ENCODE measurements around the gene DOCK10.
"Not testable (repeated sequence)": the region's sequence is repeated elsewhere in the genome, so short reads cannot be mapped to it uniquely, and the experiment has no call there.

Gene DOCK10

GRCh38 chr2:224925061-224925809 lies 117.0 kb downstream of the DOCK10 start:
- no peak overlapping the region for H3K4me3 ChIP-seq (ENCODE audit: low read depth, low read length)
- no peak for TF ChIP-seq CTCF (IDR thresholded peaks at IDR 0.05; ENCODE audit: low read depth, low read length, missing control alignments)
- no peak for DNase-seq (ENCODE audit: low read depth)

GRCh38 chr2:224924631-224925030 lies 117.6 kb downstream of the DOCK10 start:
- DNase-seq (ENCODE audit: low read depth), result no peak
- TF ChIP-seq CTCF (IDR thresholded peaks at IDR 0.05; ENCODE audit: low read depth, low read length, missing control alignments), result no peak

GRCh38 chr2:224922142-224922727 lies 120.0 kb downstream of the DOCK10 start:
- DNase-seq (ENCODE audit: low read depth), result no peak

More at GRCh38 chr2:224924631-224925030, 117.6 kb downstream of the DOCK10 start:
- no peak overlapping the region for H3K4me3 ChIP-seq (ENCODE audit: low read depth, low read length)

GRCh38 chr2:224919472-224920110 lies 122.7 kb downstream of the DOCK10 start:
- no peak for TF ChIP-seq CTCF (IDR thresholded peaks at IDR 0.05; ENCODE audit: low read depth, low read length, missing control alignments)
- DNase-seq (ENCODE audit: low read depth), result no peak

More at GRCh38 chr2:224922142-224922727, 120.0 kb downstream of the DOCK10 start:
- H3K4me3 ChIP-seq (ENCODE audit: low read depth, low read length), result no peak overlapping the region
- TF ChIP-seq CTCF (IDR thresholded peaks at IDR 0.05; ENCODE audit: low read depth, low read length, missing control alignments), result no peak

GRCh38 chr2:224918626-224919471 lies 123.4 kb downstream of the DOCK10 start:
- no peak for DNase-seq (ENCODE audit: low read depth)

More at GRCh38 chr2:224919472-224920110, 122.7 kb downstream of the DOCK10 start:
- no peak overlapping the region for H3K4me3 ChIP-seq (ENCODE audit: low read depth, low read length)

GRCh38 chr2:224917246-224917645 lies 125.0 kb downstream of the DOCK10 start:
- H3K4me3 ChIP-seq (ENCODE audit: low read depth, low read length); DNase-seq (ENCODE audit: low read depth): not testable (repeated sequence)

More at GRCh38 chr2:224918626-224919471, 123.4 kb downstream of the DOCK10 start:
- H3K4me3 ChIP-seq (ENCODE audit: low read depth, low read length), result no peak overlapping the region
- no peak for TF ChIP-seq CTCF (IDR thresholded peaks at IDR 0.05; ENCODE audit: low read depth, low read length, missing control alignments)

Data from GM12864 (cell line).